Sigmoid colon (tissue), 7 donors: Measurements from ENCODE around the gene FGGY. TPM values are rescaled to one million over a fixed set of nuclear protein-coding genes. Genes with fewer than 3 reads are reported as not detected.
"Not testable (repeated sequence)": the region's sequence is repeated elsewhere in the genome, so short reads cannot be mapped to it uniquely, and the experiment has no call there.

Source experiments
- DNase-seq: peaks from one replicate; pipeline ENCODE4 v3.0.0-alpha.2; 2019
- H3K27ac ChIP-seq, 4 donors: fragments of 200-600 bp; sonication (generic); one replicate each; pipeline ENCODE4 v1.5.1; 2016 to 2019; ENCODE audit warnings: mild to moderate bottlenecking in 1 of 4
- H3K27me3 ChIP-seq, 3 donors: fragments of 200-600 bp; sonication (generic); one replicate each; pipeline ENCODE4 v1.5.1; 2019; ENCODE audit warnings: mild to moderate bottlenecking in 1 of 3
- H3K36me3 ChIP-seq, 4 donors: fragments of 200-600 bp; sonication (generic); one replicate each; pipeline ENCODE4 v1.5.1; 2016 to 2019
- H3K4me1 ChIP-seq, 4 donors: fragments of 200-600 bp; sonication (generic); one replicate each; pipeline ENCODE4 v1.5.1; 2017 to 2019
- H3K4me3 ChIP-seq, 4 donors: fragments of 200-600 bp; sonication (generic); one replicate each; pipeline ENCODE4 v1.5.1; 2017 to 2019; ENCODE audit warnings: mild to moderate bottlenecking in 2 of 4, moderate library complexity in 1 of 4
- H3K9me3 ChIP-seq, 4 donors: fragments of 200-600 bp in 3 of 4; sonication (generic) in 3 of 4; one replicate each; pipeline versions ENCODE4 v1.5.1 to v1.6.1; 2013 to 2019
- EP300 ChIP-seq, 4 donors: sonication (generic); formaldehyde crosslinking; IDR thresholded peaks; one replicate each; pipeline ENCODE4 v1.6.1; 2017; ENCODE audit warnings: antibody characterized with exemption in 4 of 4
- POLR2A ChIP-seq, 2 donors: fragments of 450-650 bp; IDR thresholded peaks; one replicate each; pipeline ENCODE4 v1.6.1; 2016; ENCODE audit warnings: antibody characterized with exemption in 2 of 2, mild to moderate bottlenecking in 2 of 2, moderate library complexity in 2 of 2
- POLR2AphosphoS5 ChIP-seq, 4 donors: sonication (generic); formaldehyde crosslinking; IDR thresholded peaks; one replicate each; pipeline ENCODE4 v1.6.1; 2017; ENCODE audit warnings: antibody characterized with exemption in 4 of 4
- WGBS, 2 donors: extraction: QIAGEN DNeasy Blood & Tissue Kit; methylation state at CpG; one replicate each; pipeline ENCODE4 v1.1.7; 2013; 5-methylcytosine and 5-hydroxymethylcytosine counted together
- intact Hi-C: fragments of 100-400 bp; cut with DNase I; formaldehyde crosslinking; loops from one replicate; pipeline ENCODE4 v1.15.1; 2023
- polyA plus RNA-seq, 3 donors: library from polyadenylated mRNA; stranded (reverse); fragments of 200-250 nt; gene quantifications; one replicate each; pipeline ENCODE4 v1.2.3, GENCODE V29; 2013
- total RNA-seq, 4 donors: library from RNA; depleted of rRNA; stranded (reverse); fragments of >200 nt; gene quantifications; one replicate each; pipeline ENCODE4 v1.1.0, GENCODE V29; 2016
- TF ChIP-seq, protein P1 (sequence below), 4 experiments: fragments of 450-650 bp in 3 of 4; fragments of 200-600 bp in 1 of 4; IDR thresholded peaks; one replicate each; pipeline ENCODE4 v1.5.1; 2016 to 2019; ENCODE audit warnings: antibody characterized with exemption in 4 of 4, mild to moderate bottlenecking in 3 of 4, moderate library complexity in 2 of 4
- donor health status: healthy with polysubstance abuse.
- donor health status: Bipolar disorder and iron deficiency.
- donor health status: healthy.

Gene FGGY
- total RNA-seq (10 to 100 TPM; 20.5 to 54.1 (median 33.9) TPM), polyA plus RNA-seq (10 to 100 TPM in 1 of 3 donors, 1 to 10 TPM in 2; 4.8 to 12.5 (median 9.3) TPM)

GRCh38 chr1:59296358-59297256 lies at the start of gene FGGY:
Gene FGGY, plus strand, starts transcription at chr1:59297094. Its CDS starts 24,456 bp downstream, at chr1:59321550.
- no peaks in the 10 kb centered on the region for H3K9me3 ChIP-seq
- 0% methylated on average over 78 of the region's 78 CpGs for WGBS, 2 donors
- no peaks in the 10 kb centered on the region for H3K27me3 ChIP-seq
- H3K36me3 ChIP-seq: no peaks in the 10 kb centered on the region
- peak within 1 kb of the TSS; percentile 90 to 98 (median 94) for H3K27ac ChIP-seq
- peak within 1 kb of the TSS; percentile 45 to 61 (median 50) for H3K4me3 ChIP-seq
- peaks cover 0 to 20% (median 15%) of the 10 kb centered on the region in 4 donors for H3K4me1 ChIP-seq
- TF ChIP-seq POLR2AphosphoS5 (IDR thresholded peaks at IDR 0.05) (peak; percentile 86 to 95 (median 90)), EP300 (IDR thresholded peaks at IDR 0.05) (peak in 2 of 4 donors; percentile 40 to 63), POLR2A (IDR thresholded peaks at IDR 0.05) (peak; percentile 91)
- TF ChIP-seq, protein P1, sequence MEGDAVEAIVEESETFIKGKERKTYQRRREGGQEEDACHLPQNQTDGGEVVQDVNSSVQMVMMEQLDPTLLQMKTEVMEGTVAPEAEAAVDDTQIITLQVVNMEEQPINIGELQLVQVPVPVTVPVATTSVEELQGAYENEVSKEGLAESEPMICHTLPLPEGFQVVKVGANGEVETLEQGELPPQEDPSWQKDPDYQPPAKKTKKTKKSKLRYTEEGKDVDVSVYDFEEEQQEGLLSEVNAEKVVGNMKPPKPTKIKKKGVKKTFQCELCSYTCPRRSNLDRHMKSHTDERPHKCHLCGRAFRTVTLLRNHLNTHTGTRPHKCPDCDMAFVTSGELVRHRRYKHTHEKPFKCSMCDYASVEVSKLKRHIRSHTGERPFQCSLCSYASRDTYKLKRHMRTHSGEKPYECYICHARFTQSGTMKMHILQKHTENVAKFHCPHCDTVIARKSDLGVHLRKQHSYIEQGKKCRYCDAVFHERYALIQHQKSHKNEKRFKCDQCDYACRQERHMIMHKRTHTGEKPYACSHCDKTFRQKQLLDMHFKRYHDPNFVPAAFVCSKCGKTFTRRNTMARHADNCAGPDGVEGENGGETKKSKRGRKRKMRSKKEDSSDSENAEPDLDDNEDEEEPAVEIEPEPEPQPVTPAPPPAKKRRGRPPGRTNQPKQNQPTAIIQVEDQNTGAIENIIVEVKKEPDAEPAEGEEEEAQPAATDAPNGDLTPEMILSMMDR (IDR thresholded peaks at IDR 0.05): no peak
- intact Hi-C loops: loop anchor here (1.0 to 5.0 kb wide), 11 partner anchors 96 to 512 kb away; partner anchors contain the start of gene JUN
- peak; percentile 99 for DNase-seq

DNA sequence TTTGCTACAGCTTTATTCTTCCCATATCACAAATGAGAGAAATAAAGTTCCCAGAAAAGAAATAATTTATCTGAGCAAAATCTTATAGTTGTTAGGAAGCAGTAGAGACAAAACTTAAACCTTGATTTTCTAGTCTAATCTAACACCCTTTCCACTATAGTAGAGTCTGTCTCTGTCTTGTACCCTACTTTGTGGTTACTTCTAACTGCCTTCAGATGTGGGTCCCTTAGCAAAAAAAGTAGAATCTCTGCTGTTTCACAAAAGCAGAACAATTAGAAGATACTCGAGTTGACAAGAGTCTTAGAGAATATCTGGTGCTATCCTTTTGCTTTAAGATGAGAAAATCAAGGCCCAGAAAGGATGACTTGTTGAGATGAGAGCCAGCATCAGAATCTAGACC lies 48.1 kb upstream of the FGGY start:
- no peaks in the 10 kb centered on the region for H3K4me1 ChIP-seq
- TF ChIP-seq POLR2AphosphoS5 (IDR thresholded peaks at IDR 0.05) (no peak), POLR2A (IDR thresholded peaks at IDR 0.05) (no peak), EP300 (IDR thresholded peaks at IDR 0.05) (no peak)
- TF ChIP-seq, protein P1 (IDR thresholded peaks at IDR 0.05): no peak
- peaks cover 0 to 2% (median 0%) of the 10 kb centered on the region in 4 donors for H3K9me3 ChIP-seq
- intact Hi-C loops: no loop called here
- H3K36me3 ChIP-seq: no peaks in the 10 kb centered on the region
- H3K4me3 ChIP-seq: no peak overlapping the region
- no peaks in the 10 kb centered on the region for H3K27me3 ChIP-seq
- DNase-seq: no peak
- H3K27ac ChIP-seq: peak overlapping the region in 1 of 4 donors; percentile 31
- WGBS, 2 donors: 37 to 72% methylated on average over 1 of the region's 1 CpG

DNA sequence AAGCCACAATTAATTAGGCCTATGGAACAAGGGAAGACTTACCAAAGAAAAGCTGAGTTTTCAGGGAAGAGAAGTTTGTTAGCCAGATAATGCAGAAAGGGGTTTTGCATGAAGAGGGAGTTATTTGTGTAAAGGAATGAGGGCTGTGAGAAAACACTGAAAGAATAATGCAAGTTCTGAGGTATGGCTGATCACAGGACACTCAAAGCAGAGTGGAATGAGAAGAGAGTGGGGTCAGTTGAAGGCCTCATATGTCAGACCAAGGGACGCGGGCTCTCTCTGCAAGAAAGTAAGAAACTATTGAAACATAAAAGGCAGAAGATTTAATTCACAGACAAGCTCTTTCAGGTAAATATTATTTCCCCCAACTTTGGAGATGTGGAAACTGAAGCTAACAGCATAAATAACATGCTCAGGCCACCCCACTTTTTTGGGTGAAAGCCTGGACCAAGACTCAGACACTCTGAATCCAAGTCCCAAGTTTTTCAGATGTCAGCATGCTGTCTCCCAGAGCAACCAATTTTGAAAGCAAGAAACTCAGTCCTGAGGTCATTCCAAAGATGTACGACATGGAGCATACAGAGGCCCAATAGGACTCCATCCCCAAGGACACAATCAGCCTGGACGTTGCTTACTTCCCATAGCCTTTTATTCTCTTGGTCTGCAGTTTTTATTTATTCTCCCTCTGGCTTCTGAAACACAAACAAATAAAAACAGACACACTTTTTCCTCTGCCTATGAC lies 47.3 kb upstream of the FGGY start:
- H3K4me1 ChIP-seq: no peaks in the 10 kb centered on the region
- no peak for TF ChIP-seq EP300 (IDR thresholded peaks at IDR 0.05)
- TF ChIP-seq POLR2A (IDR thresholded peaks at IDR 0.05): no peak
- TF ChIP-seq, protein P1 (IDR thresholded peaks at IDR 0.05): no peak
- no peak for TF ChIP-seq POLR2AphosphoS5 (IDR thresholded peaks at IDR 0.05)
- 86 to 87% methylated on average over 4 of the region's 4 CpGs for WGBS, 2 donors
- H3K4me3 ChIP-seq: no peak overlapping the region
- H3K36me3 ChIP-seq: no peaks in the 10 kb centered on the region
- DNase-seq: no peak
- no peaks in the 10 kb centered on the region for H3K27me3 ChIP-seq
- peak overlapping the region in 1 of 4 donors; percentile 22 for H3K27ac ChIP-seq
- peaks cover 0 to 2% (median 0%) of the 10 kb centered on the region in 4 donors for H3K9me3 ChIP-seq
- intact Hi-C loops: no loop called here

DNA sequence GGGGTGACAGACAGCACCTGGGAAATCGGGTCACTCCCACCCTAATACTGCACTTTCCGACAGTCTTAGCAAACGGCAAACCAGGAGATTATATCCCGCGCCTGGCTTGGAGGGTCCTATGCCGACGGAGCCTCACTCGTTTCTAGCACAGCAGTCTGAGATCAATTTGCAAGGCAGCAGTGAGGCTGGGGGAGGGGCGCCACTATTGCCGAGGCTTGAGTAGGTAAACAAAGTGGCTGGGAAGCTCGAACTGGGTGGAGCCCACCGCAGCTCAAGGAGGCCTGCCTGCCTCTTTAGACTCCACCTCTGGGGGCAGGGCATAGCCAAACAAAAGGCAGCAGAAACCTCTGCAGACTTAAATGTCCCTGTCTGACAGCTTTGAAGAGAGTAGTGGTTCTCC lies 45.8 kb upstream of the FGGY start:
- H3K27me3 ChIP-seq, H3K27ac ChIP-seq, H3K9me3 ChIP-seq, H3K4me3 ChIP-seq, H3K36me3 ChIP-seq, DNase-seq, intact Hi-C loops, H3K4me1 ChIP-seq: not testable (repeated sequence)
- WGBS, 2 donors: 81 to 86% methylated on average over 12 of the region's 12 CpGs

GRCh38 chr1:59256429-59256828 lies 40.5 kb upstream of the FGGY start:
- H3K4me1 ChIP-seq, intact Hi-C loops, H3K9me3 ChIP-seq, DNase-seq, H3K27me3 ChIP-seq, H3K4me3 ChIP-seq, H3K27ac ChIP-seq, H3K36me3 ChIP-seq: not testable (repeated sequence)
- 88 to 93% methylated on average over 1 of the region's 1 CpG for WGBS, 2 donors
